Prostate gland (tissue), 2 donors: ENCODE measurements around the gene PALD1.

Experiments used
- CTCF ChIP-seq, 4 experiments: fragments of 200-600 bp in 2 of 4; fragments of 450-650 bp in 2 of 4; sonication (generic) in 2 of 4; IDR thresholded peaks; 1 replicate in 3 of 4; 2 replicates in 1 of 4; pipeline ENCODE4 v1.5.1; 2016 to 2019; ENCODE audit warnings: antibody characterized with exemption in 4 of 4, mild to moderate bottlenecking in 2 of 4, moderate library complexity in 2 of 4
- POLR2A ChIP-seq: fragments of 450-650 bp; IDR thresholded peaks from one replicate; pipeline ENCODE4 v1.6.1; 2016; ENCODE audit warnings: antibody characterized with exemption, mild to moderate bottlenecking
- POLR2AphosphoS5 ChIP-seq: sonication (generic); formaldehyde crosslinking; IDR thresholded peaks from one replicate; pipeline ENCODE4 v1.6.1; 2017; ENCODE audit warnings: antibody characterized with exemption

GRCh38 chr10:70435241-70436085 is 43.1 kb upstream of the PALD1 start:
- TF ChIP-seq CTCF (IDR thresholded peaks at IDR 0.05) (no peak), POLR2A (no peak), POLR2AphosphoS5 (no peak)
